Thymus (tissue), 2 donors: ENCODE data around the gene LPAR6. TPM values are rescaled to one million over a fixed set of nuclear protein-coding genes. Genes with fewer than 3 reads are reported as not detected.

Experiments used
- polyA plus RNA-seq: library from polyadenylated mRNA; stranded (reverse); fragments of 200-250 nt; gene quantifications from one replicate; pipeline ENCODE4 v1.2.3, GENCODE V29; 2013
- total RNA-seq: library from RNA; stranded (reverse); fragments of 120-200 nt; gene quantifications from one replicate; pipeline ENCODE4 v1.2.4, GENCODE V29; 2013
- donor health status: healthy.

LPAR6 gene
- total and polyA plus RNA-seq, 2 donors = 73.8 to 157 TPM

Other genes starting within 250 kb of the LPAR6 start
- 240 TPM for gene ITM2B, start 179.9 kb downstream of the LPAR6 start, total RNA-seq
- 720 TPM for gene ITM2B, start 179.9 kb downstream of the LPAR6 start, polyA plus RNA-seq
- gene RB1, start 109.4 kb downstream of the LPAR6 start, total RNA-seq = 52.3 TPM
- gene RB1, start 109.4 kb downstream of the LPAR6 start, polyA plus RNA-seq = 30.2 TPM
- gene RCBTB2, start 120.0 kb upstream of the LPAR6 start, total RNA-seq = 16.7 TPM
- gene RCBTB2, start 120.0 kb upstream of the LPAR6 start, polyA plus RNA-seq = 34.8 TPM
- 1.9 TPM for gene CYSLTR2, start 240.8 kb upstream of the LPAR6 start, total RNA-seq
- gene CYSLTR2, start 240.8 kb upstream of the LPAR6 start, polyA plus RNA-seq = 2.2 TPM